Esophagus muscularis mucosa (tissue), 4 donors: ENCODE data around the gene CCDC74A.

ENCODE experiments used
- EP300 ChIP-seq: sonication (generic); formaldehyde crosslinking; IDR thresholded peaks from one replicate; pipeline ENCODE4 v1.6.1; 2017; ENCODE audit warnings: antibody characterized with exemption
- POLR2A ChIP-seq: fragments of 450-650 bp; IDR thresholded peaks from one replicate; pipeline ENCODE4 v1.6.1; 2017; ENCODE audit warnings: antibody characterized with exemption, moderate library complexity, mild to moderate bottlenecking, low read depth
- POLR2AphosphoS5 ChIP-seq, 2 donors: sonication (generic); formaldehyde crosslinking; IDR thresholded peaks; one replicate each; pipeline ENCODE4 v1.6.1; 2017; ENCODE audit warnings: antibody characterized with exemption in 2 of 2
- TF ChIP-seq, protein P1 (sequence below), 3 experiments: fragments of 200-600 bp in 2 of 3; fragments of 450-650 bp in 1 of 3; sonication (generic) in 2 of 3; IDR thresholded peaks; one replicate each; pipeline ENCODE4 v1.5.1; 2017 to 2019; ENCODE audit warnings: antibody characterized with exemption in 3 of 3, mild to moderate bottlenecking in 2 of 3, moderate library complexity in 1 of 3

DNA sequence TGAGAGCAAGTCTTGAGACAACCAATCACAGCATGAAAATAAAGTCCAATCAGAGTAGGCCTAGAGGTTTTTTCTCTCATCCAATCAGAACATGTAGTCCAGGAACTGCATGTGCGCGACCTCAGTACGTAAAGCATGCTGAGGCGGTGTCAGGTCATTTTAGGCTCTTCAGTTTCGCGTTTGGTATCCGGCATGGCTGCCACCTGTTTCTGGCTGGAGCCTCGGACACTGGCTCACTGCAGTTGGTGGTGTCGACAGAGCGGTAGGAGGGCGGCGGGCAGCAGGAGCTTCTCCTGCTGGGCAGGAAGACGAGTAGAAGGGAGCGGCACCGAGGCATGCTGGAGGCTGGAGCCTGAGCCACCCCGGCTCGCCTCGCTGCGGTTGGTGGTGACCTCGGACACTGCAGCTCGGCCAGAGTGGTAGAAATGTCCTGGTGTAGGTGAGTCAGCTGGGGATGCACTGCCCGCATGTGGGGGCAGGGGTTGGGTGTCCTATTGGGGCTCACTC lies 15.8 kb downstream of the CCDC74A start:
- TF ChIP-seq, protein P1, sequence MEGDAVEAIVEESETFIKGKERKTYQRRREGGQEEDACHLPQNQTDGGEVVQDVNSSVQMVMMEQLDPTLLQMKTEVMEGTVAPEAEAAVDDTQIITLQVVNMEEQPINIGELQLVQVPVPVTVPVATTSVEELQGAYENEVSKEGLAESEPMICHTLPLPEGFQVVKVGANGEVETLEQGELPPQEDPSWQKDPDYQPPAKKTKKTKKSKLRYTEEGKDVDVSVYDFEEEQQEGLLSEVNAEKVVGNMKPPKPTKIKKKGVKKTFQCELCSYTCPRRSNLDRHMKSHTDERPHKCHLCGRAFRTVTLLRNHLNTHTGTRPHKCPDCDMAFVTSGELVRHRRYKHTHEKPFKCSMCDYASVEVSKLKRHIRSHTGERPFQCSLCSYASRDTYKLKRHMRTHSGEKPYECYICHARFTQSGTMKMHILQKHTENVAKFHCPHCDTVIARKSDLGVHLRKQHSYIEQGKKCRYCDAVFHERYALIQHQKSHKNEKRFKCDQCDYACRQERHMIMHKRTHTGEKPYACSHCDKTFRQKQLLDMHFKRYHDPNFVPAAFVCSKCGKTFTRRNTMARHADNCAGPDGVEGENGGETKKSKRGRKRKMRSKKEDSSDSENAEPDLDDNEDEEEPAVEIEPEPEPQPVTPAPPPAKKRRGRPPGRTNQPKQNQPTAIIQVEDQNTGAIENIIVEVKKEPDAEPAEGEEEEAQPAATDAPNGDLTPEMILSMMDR (IDR thresholded peaks at IDR 0.05): no peak
- no peak for TF ChIP-seq POLR2AphosphoS5 (IDR thresholded peaks at IDR 0.05)
- no peak for TF ChIP-seq EP300
- no peak for TF ChIP-seq POLR2A
